HepG2 (cell line): Measurements from ENCODE around the gene RGS19. TPM values are rescaled to one million over a fixed set of nuclear protein-coding genes. Genes with fewer than 3 reads are reported as not detected.

ENCODE experiments used
- ATAC-seq: fragments of 200-7000 bp; cut with Tn5 transposase; 3 replicates; pipeline ENCODE4 v1.9.1; 2020; ENCODE audit warnings: mild to moderate bottlenecking, moderate library complexity
- BruUV-seq: library from RNA; stranded (reverse); fragments of 400-500 nt; replicated peaks from 2 replicates; lab custom pipeline; 2021; lab: Mats Ljungman, UMichigan
- CTCF ChIA-PET: fragments of 300-600 bp; formaldehyde crosslinking; extraction: SDS; loops from one replicate; lab custom pipeline; 2021; ENCODE audit warnings: low total read pairs, inconsistent platforms, low intra/inter-chr PET ratio; lab: Yijun Ruan, JAX
- POLR2A ChIA-PET: fragments of 350-600 bp; sonication (Branson Sonifier 250); formaldehyde crosslinking; loops from one replicate; lab custom pipeline; 2020; ENCODE audit warnings: antibody characterized with exemption, inconsistent platforms; lab: Yijun Ruan, JAX
- DNase-seq: peaks from one replicate; pipeline ENCODE4 v3.0.0-alpha.2; 2015; ENCODE audit warnings: low spot score
- FAIRE-seq: peaks from 3 replicates; lab custom pipeline; 2011; peaks lifted over from hg19 to GRCh38; lab: Jason Lieb, UNC
- H2AFZ ChIP-seq: one replicate; pipeline ENCODE4 v1.6.1; 2011; ENCODE audit warnings: low read length, inconsistent platforms
- H3K27ac ChIP-seq: fragments of 300-600 bp; 3 replicates; pipeline ENCODE4 v1.8.0; 2011; ENCODE audit warnings: mixed run types, mild to moderate bottlenecking, mixed read lengths, low read length, inconsistent platforms; ENCODE audit not compliant: insufficient read depth; ENCODE audit errors: extremely low read length
- H3K27me3 ChIP-seq, 2 experiments: fragments of 200-600 bp in 1 of 2; 2 replicates in 1 of 2; 3 replicates in 1 of 2; pipeline versions ENCODE4 v1.6.0 to v1.8.0; 2011; ENCODE audit warnings: low read length in 2 of 2, mild to moderate bottlenecking in 2 of 2, moderate library complexity in 2 of 2, inconsistent platforms in 1 of 2; ENCODE audit not compliant: insufficient read depth in 2 of 2, control insufficient read depth in 1 of 2
- H3K36me3 ChIP-seq, 2 experiments: fragments of 200-600 bp in 1 of 2; replicated peaks in 1 of 2; 2 replicates in 1 of 2; 3 replicates in 1 of 2; pipeline versions ENCODE4 v1.5.1 to v1.8.0; 2011; ENCODE audit warnings: low read length in 2 of 2, inconsistent platforms in 1 of 2; ENCODE audit not compliant: insufficient read depth in 2 of 2, control insufficient read depth in 1 of 2
- H3K4me1 ChIP-seq: 2 replicates; pipeline ENCODE4 v1.5.1; 2012; ENCODE audit warnings: low read length, inconsistent platforms; ENCODE audit not compliant: insufficient read depth
- H3K4me2 ChIP-seq: 2 replicates; pipeline ENCODE4 v1.6.0; 2011; ENCODE audit warnings: low read depth, low read length, inconsistent platforms
- H3K4me3 ChIP-seq, 3 experiments: fragments of 200-600 bp in 1 of 3; sonication (generic), shearing (Covaris generic) in 1 of 3; replicated peaks in 1 of 3; 2 replicates each; pipeline ENCODE4 v1.5.1; 2011 to 2016; ENCODE audit warnings: low read length in 3 of 3, inconsistent platforms in 2 of 3, low read depth in 2 of 3, mild to moderate bottlenecking in 2 of 3, control low read depth in 1 of 3, mixed read lengths in 1 of 3; ENCODE audit not compliant: insufficient read depth in 1 of 3
- H3K79me2 ChIP-seq: one replicate; pipeline ENCODE4 v1.6.1; 2011; ENCODE audit warnings: low read length, inconsistent platforms; ENCODE audit not compliant: insufficient read depth
- H3K9ac ChIP-seq: 2 replicates; pipeline ENCODE4 v1.6.0; 2011; ENCODE audit warnings: mild to moderate bottlenecking, low read depth, low read length, inconsistent platforms; ENCODE audit not compliant: insufficient read depth
- H3K9me3 ChIP-seq: 2 replicates; pipeline ENCODE4 v1.5.1; 2012; ENCODE audit warnings: mild to moderate bottlenecking, low read length
- H4K20me1 ChIP-seq: 2 replicates; pipeline ENCODE4 v1.6.0; 2011; ENCODE audit warnings: inconsistent platforms, mild to moderate bottlenecking, low read length, moderate library complexity; ENCODE audit not compliant: insufficient read depth
- HMG20B ChIP-seq: conservative IDR thresholded peaks from 2 replicates; pipeline ENCODE4 v1.6.1; 2016; ENCODE audit warnings: missing genetic modification reagents, missing compliant biosample characterization
- SUZ12 ChIP-seq: fragments of 150-350 bp; IDR thresholded peaks from 2 replicates; pipeline ENCODE4 v1.6.1; 2014; ENCODE audit warnings: low read depth, low read length
- TGIF2 ChIP-seq: IDR thresholded peaks from 2 replicates; pipeline ENCODE4 v1.6.1; 2016; ENCODE audit warnings: control low read depth, missing compliant biosample characterization
- ZNF274 ChIP-seq: sonication (generic); formaldehyde crosslinking; IDR thresholded peaks from 2 replicates; pipeline ENCODE4 v1.5.1; 2020; ENCODE audit warnings: mild to moderate bottlenecking, missing genetic modification reagents
- ZNF761 ChIP-seq: sonication (generic); formaldehyde crosslinking; conservative IDR thresholded peaks from 2 replicates; pipeline ENCODE4 v1.4.0; 2020; ENCODE audit warnings: mild to moderate bottlenecking, missing genetic modification reagents
- ZNF841 ChIP-seq: sonication (generic); formaldehyde crosslinking; IDR thresholded peaks from 2 replicates; pipeline ENCODE4 v1.8.1; 2023; ENCODE audit warnings: missing genetic modification reagents, borderline replicate concordance
- WGBS: methylation state at CpG from one replicate; pipeline ENCODE4 v1.1.6; 2017; ENCODE audit warnings: low lambda C conversion rate; 5-methylcytosine and 5-hydroxymethylcytosine counted together
- in situ Hi-C: cut with HindIII; loops from 2 replicates; pipeline ENCODE4 v1.10.0; 2017; ENCODE audit warnings: low pct_unique_long_range_greater_than_20kb; ENCODE audit not compliant: extremely low pct_ligation_motif_present
- intact Hi-C: fragments of 100-400 bp; cut with micrococcal nuclease; formaldehyde crosslinking; loops from one replicate; pipeline ENCODE4 v1.10.0; 2022; ENCODE audit not compliant: unreplicated experiment
- polyA plus RNA-seq, 8 experiments: library from polyadenylated mRNA; depleted of rRNA in 3 of 8; stranded (reverse) in 7 of 8; unstranded in 1 of 8; fragments of >200 nt; fragmentation: Illumina TruSeq in 4 of 8; extraction: Trizol in 4 of 8; gene quantifications; 2 replicates each; pipeline versions ENCODE4 v1.2.1 to v1.2.3, GENCODE V29; 2011 to 2016; ENCODE audit warnings: low read depth in 4 of 8, missing spikeins in 1 of 8, mixed read lengths in 1 of 8; ENCODE audit not compliant: insufficient read depth in 1 of 8
- total RNA-seq, 5 experiments: library from RNA; depleted of rRNA; stranded (reverse); fragments of >200 nt; fragmentation: Illumina TruSeq; extraction: Trizol; gene quantifications; 2 replicates each; pipeline ENCODE4 v1.2.3, GENCODE V29; 2016; ENCODE audit warnings: low read depth in 1 of 5
- TF ChIP-seq, protein P1 (sequence below): sonication (generic); formaldehyde crosslinking; IDR thresholded peaks from 2 replicates; pipeline ENCODE4 v1.8.0; 2022; ENCODE audit warnings: mild to moderate bottlenecking, missing genetic modification reagents, moderate library complexity
- TF ChIP-seq, protein P2 (sequence below): sonication (generic); formaldehyde crosslinking; IDR thresholded peaks from 2 replicates; pipeline ENCODE4 v1.8.1; 2023; ENCODE audit warnings: mild to moderate bottlenecking, missing genetic modification reagents

Gene RGS19
- total and polyA plus RNA-seq, 2 of the 13 experiments (the other 11 are each of a cell fraction or from before 2014, with no cell fraction given), result 10.7 to 11.9 TPM

DNA sequence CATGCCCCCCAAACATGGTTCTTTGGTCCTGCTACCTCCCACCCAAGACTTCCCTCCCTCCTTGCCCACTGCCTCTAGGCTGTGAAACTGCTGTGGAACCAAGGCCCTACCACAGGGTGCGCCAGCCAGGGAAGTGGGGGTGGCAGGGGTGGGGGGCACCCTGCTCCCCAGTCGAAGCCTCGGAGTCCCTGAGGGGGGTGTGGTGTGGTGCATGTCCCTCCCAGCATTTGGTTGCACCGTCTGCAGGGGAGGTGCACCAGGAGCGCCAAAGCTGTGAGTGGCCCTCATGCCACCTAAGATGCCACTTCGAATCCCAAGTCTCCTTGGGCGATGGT, 1.8 kb downstream of the RGS19 start:
- intact Hi-C loops, result no loop called here
- H3K4me2 ChIP-seq, result no peak overlapping the region
- CTCF ChIA-PET, result no interaction called here
- no TSS peak for BruUV-seq
- no peak overlapping the region for H3K9ac ChIP-seq
- H3K27ac ChIP-seq, result no peak overlapping the region
- in situ Hi-C loops, result no loop called here
- H3K4me3 ChIP-seq, result no peak overlapping the region
- no peaks in the 10 kb centered on the region for H3K27me3 ChIP-seq
- TF ChIP-seq, protein P1, sequence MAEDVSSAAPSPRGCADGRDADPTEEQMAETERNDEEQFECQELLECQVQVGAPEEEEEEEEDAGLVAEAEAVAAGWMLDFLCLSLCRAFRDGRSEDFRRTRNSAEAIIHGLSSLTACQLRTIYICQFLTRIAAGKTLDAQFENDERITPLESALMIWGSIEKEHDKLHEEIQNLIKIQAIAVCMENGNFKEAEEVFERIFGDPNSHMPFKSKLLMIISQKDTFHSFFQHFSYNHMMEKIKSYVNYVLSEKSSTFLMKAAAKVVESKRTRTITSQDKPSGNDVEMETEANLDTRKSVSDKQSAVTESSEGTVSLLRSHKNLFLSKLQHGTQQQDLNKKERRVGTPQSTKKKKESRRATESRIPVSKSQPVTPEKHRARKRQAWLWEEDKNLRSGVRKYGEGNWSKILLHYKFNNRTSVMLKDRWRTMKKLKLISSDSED (CRISPR knock-in tag), result no peak
- TF ChIP-seq, protein P2, sequence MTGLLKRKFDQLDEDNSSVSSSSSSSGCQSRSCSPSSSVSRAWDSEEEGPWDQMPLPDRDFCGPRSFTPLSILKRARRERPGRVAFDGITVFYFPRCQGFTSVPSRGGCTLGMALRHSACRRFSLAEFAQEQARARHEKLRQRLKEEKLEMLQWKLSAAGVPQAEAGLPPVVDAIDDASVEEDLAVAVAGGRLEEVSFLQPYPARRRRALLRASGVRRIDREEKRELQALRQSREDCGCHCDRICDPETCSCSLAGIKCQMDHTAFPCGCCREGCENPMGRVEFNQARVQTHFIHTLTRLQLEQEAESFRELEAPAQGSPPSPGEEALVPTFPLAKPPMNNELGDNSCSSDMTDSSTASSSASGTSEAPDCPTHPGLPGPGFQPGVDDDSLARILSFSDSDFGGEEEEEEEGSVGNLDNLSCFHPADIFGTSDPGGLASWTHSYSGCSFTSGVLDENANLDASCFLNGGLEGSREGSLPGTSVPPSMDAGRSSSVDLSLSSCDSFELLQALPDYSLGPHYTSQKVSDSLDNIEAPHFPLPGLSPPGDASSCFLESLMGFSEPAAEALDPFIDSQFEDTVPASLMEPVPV (CRISPR knock-in tag), result no peak
- TF ChIP-seq TGIF2 (CRISPR knock-in tag) (no peak), SUZ12 (no peak), ZNF274 (no peak), ZNF841 (CRISPR knock-in tag) (no peak), ZNF761 (no peak), HMG20B (CRISPR knock-in tag) (no peak)
- H4K20me1 ChIP-seq, result 0 out of 2 replicates have a peak, but pooled peaks cover 9% of the 10 kb centered on the region
- POLR2A ChIA-PET, result interaction anchor here (4.9 kb wide), 1 partner anchor 12 kb away, joined by 25 read pairs; no protein-coding TSS in a partner anchor
- no peaks in the 10 kb centered on the region for H3K79me2 ChIP-seq
- ATAC-seq (no peak), FAIRE-seq (no peak), DNase-seq (no peak)
- H3K4me1 ChIP-seq, result peaks cover 41% of the 10 kb centered on the region
- no peaks in the 10 kb centered on the region for H3K9me3 ChIP-seq
- H2AFZ ChIP-seq, result no peak overlapping the region
- H3K36me3 ChIP-seq, result no peaks in the 10 kb centered on the region
- WGBS, result 88% methylated on average over 3 of the region's 7 CpGs
